H9 (cell line): Measurements from ENCODE around the gene NUTF2. TPM values are rescaled to one million over a fixed set of nuclear protein-coding genes. Genes with fewer than 3 reads are reported as not detected.
A peak's percentile ranks its signal among the peaks of the same experiment; 100 is the strongest.

Experiments
- DNase-seq: peaks from one replicate; pipeline ENCODE4 v3.0.0-alpha.2; 2017
- H2AFZ ChIP-seq: one replicate; pipeline ENCODE4 v1.6.1; 2013; ENCODE audit warnings: mild to moderate bottlenecking, low read length, control low read depth, moderate library complexity
- H2AK5ac ChIP-seq: 2 replicates; pipeline ENCODE4 v1.6.1; 2013; ENCODE audit warnings: low read length, control low read depth, mixed read lengths; ENCODE audit not compliant: insufficient read length
- H2BK120ac ChIP-seq: one replicate; pipeline ENCODE4 v1.6.1; 2013; ENCODE audit warnings: low read depth, mild to moderate bottlenecking, low read length, control low read depth, inconsistent platforms; ENCODE audit not compliant: poor library complexity, severe bottlenecking
- H2BK12ac ChIP-seq: 2 replicates; pipeline ENCODE4 v1.6.1; 2013; ENCODE audit warnings: low read length, control low read depth, mixed read lengths, low read depth; ENCODE audit not compliant: insufficient read length
- H2BK15ac ChIP-seq: 2 replicates; pipeline ENCODE4 v1.6.1; 2013; ENCODE audit warnings: low read depth, low read length, control low read depth
- H2BK20ac ChIP-seq: one replicate; pipeline ENCODE4 v1.6.1; 2013; ENCODE audit warnings: low read depth, mild to moderate bottlenecking, low read length, control low read depth, inconsistent platforms; ENCODE audit not compliant: poor library complexity, severe bottlenecking
- H2BK5ac ChIP-seq: 2 replicates; pipeline ENCODE4 v1.6.1; 2013; ENCODE audit warnings: low read length, control low read depth, mixed read lengths; ENCODE audit not compliant: insufficient read length
- H3K14ac ChIP-seq: 2 replicates; pipeline ENCODE4 v1.6.1; 2013; ENCODE audit warnings: low read length, control low read depth; ENCODE audit not compliant: insufficient read depth
- H3K18ac ChIP-seq: 2 replicates; pipeline ENCODE4 v1.6.1; 2013; ENCODE audit warnings: low read depth, mild to moderate bottlenecking, mixed read lengths, low read length, control low read depth; ENCODE audit not compliant: insufficient read length
- H3K23ac ChIP-seq: 2 replicates; pipeline ENCODE4 v1.6.1; 2013; ENCODE audit warnings: low read length, control low read depth, mixed read lengths, low read depth; ENCODE audit not compliant: insufficient read length
- H3K23me2 ChIP-seq: 2 replicates; pipeline ENCODE4 v1.6.1; 2013; ENCODE audit warnings: low read depth, mild to moderate bottlenecking, mixed read lengths, low read length, control low read depth; ENCODE audit not compliant: insufficient read length, poor library complexity, severe bottlenecking
- H3K27ac ChIP-seq: 2 replicates; pipeline ENCODE4 v1.5.1; 2013; ENCODE audit warnings: low read length, control low read depth, mixed read lengths, low read depth; ENCODE audit not compliant: insufficient read length
- H3K27me3 ChIP-seq: 2 replicates; pipeline ENCODE4 v1.6.1; 2013; ENCODE audit warnings: low read length, control low read depth, inconsistent platforms; ENCODE audit not compliant: insufficient read depth
- H3K4ac ChIP-seq: 2 replicates; pipeline ENCODE4 v1.6.1; 2013; ENCODE audit warnings: low read depth, mild to moderate bottlenecking, control low read depth, inconsistent platforms, low read length, moderate library complexity
- H3K4me1 ChIP-seq: 2 replicates; pipeline ENCODE4 v1.6.1; 2013; ENCODE audit warnings: low read length, control low read depth, inconsistent platforms; ENCODE audit not compliant: insufficient read depth
- H3K4me2 ChIP-seq: 2 replicates; pipeline ENCODE4 v1.6.1; 2013; ENCODE audit warnings: low read length, control low read depth, mixed read lengths; ENCODE audit not compliant: insufficient read length, insufficient read depth
- H3K56ac ChIP-seq: 2 replicates; pipeline ENCODE4 v1.6.1; 2013; ENCODE audit warnings: low read depth, mild to moderate bottlenecking, mixed read lengths, low read length, control low read depth; ENCODE audit not compliant: insufficient read length
- H3K79me1 ChIP-seq: 2 replicates; pipeline ENCODE4 v1.6.1; 2013; ENCODE audit warnings: low read depth, mild to moderate bottlenecking, moderate library complexity, low read length, control low read depth, inconsistent platforms; ENCODE audit not compliant: insufficient read depth, poor library complexity, severe bottlenecking
- H3K79me2 ChIP-seq: 2 replicates; pipeline ENCODE4 v1.6.1; 2013; ENCODE audit warnings: low read length, control low read depth, inconsistent platforms; ENCODE audit not compliant: insufficient read depth
- H3K9ac ChIP-seq: 2 replicates; pipeline ENCODE4 v1.6.1; 2013; ENCODE audit warnings: low read length, control low read depth, mixed read lengths; ENCODE audit not compliant: insufficient read length; ENCODE audit errors: extremely low read depth
- H3K9me3 ChIP-seq: one replicate; pipeline ENCODE4 v1.6.1; 2013; ENCODE audit warnings: low read depth, low read length, inconsistent platforms; ENCODE audit not compliant: control insufficient read depth
- H3T11ph ChIP-seq: one replicate; pipeline ENCODE4 v1.6.1; 2013; ENCODE audit warnings: mild to moderate bottlenecking, low read length, control low read depth, inconsistent platforms
- H4K20me1 ChIP-seq: one replicate; pipeline ENCODE4 v1.6.1; 2013; ENCODE audit not compliant: control insufficient read depth, insufficient read length, insufficient read depth
- H4K5ac ChIP-seq: 2 replicates; pipeline ENCODE4 v1.6.1; 2013; ENCODE audit warnings: low read depth, mild to moderate bottlenecking, mixed read lengths, low read length, control low read depth; ENCODE audit not compliant: insufficient read length
- H4K8ac ChIP-seq: replicated peaks from 2 replicates; pipeline ENCODE4 v1.6.1; 2013; ENCODE audit warnings: low read length, control low read depth, mixed read lengths, low read depth; ENCODE audit not compliant: insufficient read length
- H4K91ac ChIP-seq: 2 replicates; pipeline ENCODE4 v1.6.1; 2013; ENCODE audit warnings: low read depth, mild to moderate bottlenecking, moderate library complexity, mixed read lengths, low read length, control low read depth; ENCODE audit not compliant: insufficient read length
- H3K27ac Mint-ChIP-seq, 3 experiments: 2 replicates in 2 of 3; 3 replicates in 1 of 3; pipeline ENCODE4 v1.8.0; 2020 to 2021; ENCODE audit warnings: mixed read lengths in 3 of 3, mild to moderate bottlenecking in 1 of 3, moderate library complexity in 1 of 3
- H3K27me3 Mint-ChIP-seq: 2 replicates; pipeline ENCODE4 v1.8.0; 2021; ENCODE audit warnings: low read depth, mild to moderate bottlenecking, moderate library complexity, mixed read lengths
- H3K36me3 Mint-ChIP-seq, 3 experiments: 2 replicates in 2 of 3; 3 replicates in 1 of 3; pipeline ENCODE4 v1.8.0; 2020 to 2021; ENCODE audit warnings: low read depth in 3 of 3, mixed read lengths in 3 of 3; ENCODE audit not compliant: insufficient read depth in 1 of 3
- H3K4me1 Mint-ChIP-seq, 2 experiments: 2 replicates each; pipeline ENCODE4 v1.8.0; 2020; ENCODE audit warnings: mixed read lengths in 2 of 2
- H3K4me3 Mint-ChIP-seq, 2 experiments: 2 replicates in 1 of 2; 3 replicates in 1 of 2; pipeline ENCODE4 v1.8.0; 2020 to 2021; ENCODE audit warnings: mild to moderate bottlenecking in 2 of 2, mixed read lengths in 2 of 2, moderate library complexity in 1 of 2
- H3K9me3 Mint-ChIP-seq, 2 experiments: 2 replicates in 1 of 2; 3 replicates in 1 of 2; pipeline ENCODE4 v1.8.0; 2020; ENCODE audit warnings: mild to moderate bottlenecking in 2 of 2, mixed read lengths in 2 of 2, moderate library complexity in 1 of 2
- WGBS: extraction: QIAGEN DNeasy Blood & Tissue Kit; methylation state at CpG from one replicate; pipeline ENCODE4 v1.1.7; 2013; ENCODE audit warnings: missing lambda C conversion rate, low lambda C conversion rate, mixed read lengths; ENCODE audit not compliant: insufficient read length; ENCODE audit errors: extremely low coverage; 5-methylcytosine and 5-hydroxymethylcytosine counted together
- total RNA-seq: library from RNA; stranded (reverse); gene quantifications from 2 replicates; pipeline ENCODE4 v1.2.1, GENCODE V29; 2021
- TF ChIP-seq, protein P1 (sequence below): fragments of 200-600 bp; sonication (generic); conservative IDR thresholded peaks from 3 replicates; pipeline ENCODE4 v1.8.0; 2021; ENCODE audit warnings: antibody characterized with exemption, mild to moderate bottlenecking

NUTF2 gene
- total RNA-seq, 1 experiment from 2014 or later = 198 TPM

DNA sequence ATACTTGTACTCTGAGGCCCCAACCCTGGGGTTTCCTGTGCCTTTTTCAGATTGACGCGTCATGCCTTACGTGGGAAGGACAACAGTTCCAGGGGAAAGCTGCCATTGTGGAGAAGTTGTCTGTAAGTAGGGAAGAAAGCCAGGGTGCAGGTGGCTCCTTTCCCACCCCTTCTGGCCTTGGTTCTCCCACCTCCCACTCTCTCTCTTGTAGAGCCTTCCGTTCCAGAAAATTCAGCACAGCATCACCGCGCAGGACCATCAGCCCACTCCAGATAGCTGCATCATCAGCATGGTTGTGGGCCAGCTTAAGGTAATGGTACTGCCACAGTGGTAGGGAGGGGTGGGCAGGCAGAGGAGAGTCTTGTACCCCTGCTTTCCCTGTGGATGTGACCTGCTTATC, 21.6 kb downstream of the NUTF2 start:
- H3K27me3 ChIP-seq = no peaks in the 10 kb centered on the region
- peaks cover 2% of the 10 kb centered on the region for H4K20me1 ChIP-seq
- Mint-ChIP-seq H3K4me3 (no peak overlapping the region), H3K36me3 (peaks cover 22 to 74% (median 63%) of the 10 kb centered on the region in 3 experiments; a peak in 6 of 7 replicates), H3K4me1 (peaks cover 7 to 9% of the 10 kb centered on the region in 2 experiments; a peak in 3 of 4 replicates), H3K9me3 (no peaks in the 10 kb centered on the region), H3K27ac (0 out of 7 replicates have a peak overlapping the region, but pooled peaks of 1 of the 3 experiments have one; percentile 10), H3K27me3 (no peaks in the 10 kb centered on the region)
- no peak overlapping the region for H2BK15ac ChIP-seq
- H2AK5ac ChIP-seq = no peak overlapping the region
- DNase-seq = no peak
- H3K79me1 ChIP-seq = no peaks in the 10 kb centered on the region
- H3K27ac ChIP-seq = no peak overlapping the region
- no peak overlapping the region for H2BK20ac ChIP-seq
- H3K18ac ChIP-seq = no peak overlapping the region
- H3K23ac ChIP-seq = no peak overlapping the region
- no peaks in the 10 kb centered on the region for H3K9me3 ChIP-seq
- H4K8ac ChIP-seq = no peak overlapping the region
- H2AFZ ChIP-seq = no peak overlapping the region
- no peak overlapping the region for H3K4ac ChIP-seq
- H2BK12ac ChIP-seq = no peak overlapping the region
- no peak overlapping the region for H3T11ph ChIP-seq
- no peak overlapping the region for H3K4me2 ChIP-seq
- no peak overlapping the region for H4K5ac ChIP-seq
- H3K23me2 ChIP-seq = peaks cover 6% of the 10 kb centered on the region
- H2BK120ac ChIP-seq = no peak overlapping the region
- no CpG with 5 or more reads among the region's 6 CpGs for WGBS
- H3K14ac ChIP-seq = no peak overlapping the region
- H3K79me2 ChIP-seq = no peaks in the 10 kb centered on the region
- no peak overlapping the region for H2BK5ac ChIP-seq
- H4K91ac ChIP-seq = no peak overlapping the region
- H3K4me1 ChIP-seq = no peaks in the 10 kb centered on the region
- no peak overlapping the region for H3K9ac ChIP-seq
- TF ChIP-seq, protein P1, sequence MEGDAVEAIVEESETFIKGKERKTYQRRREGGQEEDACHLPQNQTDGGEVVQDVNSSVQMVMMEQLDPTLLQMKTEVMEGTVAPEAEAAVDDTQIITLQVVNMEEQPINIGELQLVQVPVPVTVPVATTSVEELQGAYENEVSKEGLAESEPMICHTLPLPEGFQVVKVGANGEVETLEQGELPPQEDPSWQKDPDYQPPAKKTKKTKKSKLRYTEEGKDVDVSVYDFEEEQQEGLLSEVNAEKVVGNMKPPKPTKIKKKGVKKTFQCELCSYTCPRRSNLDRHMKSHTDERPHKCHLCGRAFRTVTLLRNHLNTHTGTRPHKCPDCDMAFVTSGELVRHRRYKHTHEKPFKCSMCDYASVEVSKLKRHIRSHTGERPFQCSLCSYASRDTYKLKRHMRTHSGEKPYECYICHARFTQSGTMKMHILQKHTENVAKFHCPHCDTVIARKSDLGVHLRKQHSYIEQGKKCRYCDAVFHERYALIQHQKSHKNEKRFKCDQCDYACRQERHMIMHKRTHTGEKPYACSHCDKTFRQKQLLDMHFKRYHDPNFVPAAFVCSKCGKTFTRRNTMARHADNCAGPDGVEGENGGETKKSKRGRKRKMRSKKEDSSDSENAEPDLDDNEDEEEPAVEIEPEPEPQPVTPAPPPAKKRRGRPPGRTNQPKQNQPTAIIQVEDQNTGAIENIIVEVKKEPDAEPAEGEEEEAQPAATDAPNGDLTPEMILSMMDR = no peak
- no peak overlapping the region for H3K56ac ChIP-seq
